Naive thymus-derived CD8-positive, alpha-beta T cell (primary cell): Measurements from ENCODE around the gene SRPX2. TPM values are rescaled to one million over a fixed set of nuclear protein-coding genes. Genes with fewer than 3 reads are reported as not detected.

Experiments
- ATAC-seq, 2 donors: fragments of 150-1000 bp; cut with Tn5 transposase in 1 of 2; sonication (Bioruptor Pico), chemical (Tn5 transposase) in 1 of 2; 1 replicate in 1 of 2; 2 replicates in 1 of 2; pipeline ENCODE4 v1.10.0; 2021; ENCODE audit warnings: mild to moderate bottlenecking in 2 of 2, moderate library complexity in 2 of 2
- POLR2A ChIA-PET: fragments of 350-600 bp; sonication (Branson Sonifier 250); formaldehyde crosslinking; loops from one replicate; lab custom pipeline; 2021; ENCODE audit warnings: antibody characterized with exemption; lab: Charles Lee
- DNase-seq, 10 donors: peaks; one replicate each; pipeline versions ENCODE4 v3.0.0 to v3.0.0-alpha.2; 2020 to 2022
- H3K27ac Mint-ChIP-seq, 10 donors: one replicate each; pipeline ENCODE4 v1.8.0; 2020 to 2022; ENCODE audit warnings: mild to moderate bottlenecking in 10 of 10, mixed read lengths in 10 of 10, moderate library complexity in 4 of 10, inconsistent platforms in 1 of 10
- H3K27me3 Mint-ChIP-seq, 5 donors: one replicate each; pipeline ENCODE4 v1.8.0; 2021 to 2022; ENCODE audit warnings: mixed read lengths in 5 of 5
- H3K36me3 Mint-ChIP-seq, 3 donors: one replicate each; pipeline ENCODE4 v1.8.0; 2020 to 2022; ENCODE audit warnings: mixed read lengths in 3 of 3, mild to moderate bottlenecking in 2 of 3, inconsistent platforms in 1 of 3
- H3K4me1 Mint-ChIP-seq, 4 donors: one replicate each; pipeline ENCODE4 v1.8.0; 2021 to 2022; ENCODE audit warnings: mixed read lengths in 4 of 4
- H3K4me3 Mint-ChIP-seq, 10 donors: one replicate each; pipeline ENCODE4 v1.8.0; 2020 to 2022; ENCODE audit warnings: mild to moderate bottlenecking in 10 of 10, mixed read lengths in 10 of 10, moderate library complexity in 6 of 10, inconsistent platforms in 1 of 10
- H3K9me3 Mint-ChIP-seq, 9 donors: one replicate each; pipeline ENCODE4 v1.8.0; 2020 to 2022; ENCODE audit warnings: mixed read lengths in 9 of 9, mild to moderate bottlenecking in 3 of 9, inconsistent platforms in 1 of 9, moderate library complexity in 1 of 9
- polyA plus RNA-seq, 3 donors: library from polyadenylated mRNA; unstranded; fragments of 300-500 nt; fragmentation: Illumina TruSeq; gene quantifications; one replicate each; pipeline ENCODE4 v1.2.3, GENCODE V29; 2021
- total RNA-seq, 8 experiments: library from RNA in 2 of 8; stranded (reverse) in 2 of 8; gene quantifications; one replicate each; pipeline ENCODE4 v1.2.3 and lab custom pipeline; 2021 to 2026

SRPX2 gene
- total and polyA plus RNA-seq, 5 experiments from 2014 or later, result not detected

DNA sequence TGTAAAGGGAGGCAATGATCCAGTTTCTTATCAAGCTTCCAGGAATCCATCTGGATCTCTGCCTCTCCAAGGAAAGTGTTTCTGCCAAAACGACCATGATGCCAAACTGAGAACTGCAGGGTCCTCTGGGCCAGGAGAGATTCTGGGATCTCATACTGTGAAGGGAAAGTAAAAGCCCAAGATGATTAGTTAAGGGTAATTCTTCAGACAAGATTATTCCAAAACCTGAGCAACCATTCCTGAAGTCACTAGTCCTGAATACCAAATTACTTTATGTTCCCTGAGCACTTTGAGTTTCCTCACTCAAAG, 42.0 kb downstream of the SRPX2 start:
- no peak for DNase-seq
- H3K27me3 Mint-ChIP-seq, result no peaks in the 10 kb centered on the region
- no peak overlapping the region for H3K27ac Mint-ChIP-seq
- no peaks in the 10 kb centered on the region for H3K9me3 Mint-ChIP-seq
- POLR2A ChIA-PET, result no interaction called here
- no peaks in the 10 kb centered on the region for H3K36me3 Mint-ChIP-seq
- no peak overlapping the region for H3K4me3 Mint-ChIP-seq
- peaks cover 2 to 19% (median 10%) of the 10 kb centered on the region in 4 donors for H3K4me1 Mint-ChIP-seq
- ATAC-seq, result no peak

DNA sequence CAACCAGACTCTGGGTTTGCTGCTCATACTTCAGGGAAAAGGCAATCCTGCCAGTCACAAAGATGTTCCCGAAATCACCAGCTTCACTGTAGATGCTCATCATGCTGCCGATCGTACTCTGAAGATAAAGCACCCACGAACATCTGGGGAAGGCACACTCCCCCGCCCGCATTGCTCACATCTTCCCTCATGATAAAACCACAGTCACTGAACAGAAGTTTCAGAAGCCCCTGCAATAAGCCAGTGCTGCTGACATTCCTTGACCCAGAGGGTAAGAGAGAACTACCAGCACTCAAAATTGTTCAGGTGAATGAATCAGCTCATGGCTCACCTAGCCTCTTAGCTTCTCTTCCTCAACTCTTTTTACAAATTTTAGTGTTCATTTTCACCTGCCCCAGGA, 43.1 kb downstream of the SRPX2 start:
- H3K9me3 Mint-ChIP-seq, result no peaks in the 10 kb centered on the region
- H3K36me3 Mint-ChIP-seq, result no peaks in the 10 kb centered on the region
- peak overlapping the region in 3 of 10 donors; percentile 23 to 61 (median 41) for H3K27ac Mint-ChIP-seq
- no peak for ATAC-seq
- POLR2A ChIA-PET, result no interaction called here
- no peak for DNase-seq
- peaks cover 2 to 19% (median 10%) of the 10 kb centered on the region in 4 donors for H3K4me1 Mint-ChIP-seq
- H3K27me3 Mint-ChIP-seq, result peaks cover under 1 to 5% (median 2%) of the 10 kb centered on the region in 5 donors
- H3K4me3 Mint-ChIP-seq, result peak overlapping the region in 1 of 10 donors; percentile 11

DNA sequence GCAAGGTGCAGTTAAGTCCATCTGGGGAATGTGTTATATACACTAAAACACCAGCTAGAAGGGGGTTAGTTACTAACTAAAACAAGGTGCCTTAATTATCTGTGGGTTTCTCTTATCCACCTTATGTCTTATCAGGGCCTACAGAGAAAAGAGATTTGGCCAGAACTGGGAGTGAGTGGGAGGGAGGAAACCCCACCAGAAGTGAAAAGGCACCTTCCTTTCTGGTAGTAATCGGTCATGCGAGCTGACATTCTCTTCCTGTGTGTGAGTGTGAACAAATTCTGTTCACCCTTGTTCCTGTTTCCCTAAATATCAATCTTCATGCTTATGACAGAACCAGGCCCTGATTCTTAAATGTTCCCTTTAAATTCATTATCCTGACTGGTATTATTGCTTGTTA, 43.5 kb downstream of the SRPX2 start:
- no peak for ATAC-seq
- POLR2A ChIA-PET, result no interaction called here
- Mint-ChIP-seq H3K27me3 (peaks cover 1 to 6% (median 4%) of the 10 kb centered on the region in 5 donors), H3K4me1 (peaks cover 2 to 19% (median 10%) of the 10 kb centered on the region in 4 donors), H3K36me3 (no peaks in the 10 kb centered on the region), H3K9me3 (no peaks in the 10 kb centered on the region), H3K27ac (peak overlapping the region in 3 of 10 donors; percentile 0 to 41 (median 23)), H3K4me3 (peak overlapping the region in 2 of 10 donors; percentile 19 to 30)
- no peak for DNase-seq

DNA sequence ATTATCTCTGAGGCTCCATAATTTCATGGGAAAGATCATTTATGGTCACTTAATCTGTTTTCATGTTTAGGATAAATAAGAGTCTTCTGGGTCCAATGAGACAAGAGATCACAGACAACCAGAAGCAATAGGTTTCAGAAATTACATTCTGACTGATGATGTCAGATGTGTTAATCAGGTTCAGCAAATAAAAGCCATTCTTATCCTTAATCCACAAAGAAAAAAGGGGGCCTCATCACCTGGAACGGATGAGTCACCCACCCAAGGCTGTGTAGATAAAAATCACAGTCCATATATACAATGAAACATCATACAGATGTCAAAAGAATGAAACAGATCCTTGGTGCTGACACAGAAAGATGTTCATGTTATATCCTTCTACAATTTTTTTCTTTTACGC, 51.3 kb downstream of the SRPX2 start:
- POLR2A ChIA-PET, result interaction anchor here (0.6 kb wide), 1 partner anchor 157 kb away, joined by 4 read pairs; no protein-coding TSS in a partner anchor
- Mint-ChIP-seq H3K4me3 (no peak overlapping the region), H3K27me3 (peaks cover 12 to 26% (median 14%) of the 10 kb centered on the region in 5 donors), H3K9me3 (no peaks in the 10 kb centered on the region), H3K27ac (no peak overlapping the region), H3K4me1 (no peaks in the 10 kb centered on the region), H3K36me3 (no peaks in the 10 kb centered on the region)
- no peak for DNase-seq
- ATAC-seq, result no peak

DNA sequence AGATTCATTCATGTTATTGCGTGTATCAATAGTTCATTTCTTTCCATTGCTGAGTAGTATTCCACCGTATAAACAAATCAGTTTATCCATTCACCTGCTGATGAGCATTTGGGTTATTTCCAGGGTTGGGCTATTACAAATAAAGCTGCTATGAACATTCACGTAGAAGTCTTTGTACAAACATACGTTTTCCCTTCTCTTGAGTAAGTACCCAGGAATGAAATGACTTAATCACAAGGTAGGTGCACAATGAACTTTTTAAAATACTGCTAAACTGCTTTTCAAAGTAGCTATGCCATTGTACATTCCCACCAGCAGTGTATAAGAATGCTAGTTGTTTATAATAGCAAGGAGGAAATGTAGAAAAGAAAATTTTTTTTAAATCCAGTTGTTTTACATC, 52.0 kb downstream of the SRPX2 start:
- ATAC-seq (no peak), DNase-seq (no peak)
- Mint-ChIP-seq H3K9me3 (no peaks in the 10 kb centered on the region), H3K36me3 (no peaks in the 10 kb centered on the region), H3K27ac (no peak overlapping the region), H3K27me3 (peaks cover 12 to 26% (median 14%) of the 10 kb centered on the region in 5 donors), H3K4me1 (no peaks in the 10 kb centered on the region), H3K4me3 (no peak overlapping the region)
- POLR2A ChIA-PET, result no interaction called here

DNA sequence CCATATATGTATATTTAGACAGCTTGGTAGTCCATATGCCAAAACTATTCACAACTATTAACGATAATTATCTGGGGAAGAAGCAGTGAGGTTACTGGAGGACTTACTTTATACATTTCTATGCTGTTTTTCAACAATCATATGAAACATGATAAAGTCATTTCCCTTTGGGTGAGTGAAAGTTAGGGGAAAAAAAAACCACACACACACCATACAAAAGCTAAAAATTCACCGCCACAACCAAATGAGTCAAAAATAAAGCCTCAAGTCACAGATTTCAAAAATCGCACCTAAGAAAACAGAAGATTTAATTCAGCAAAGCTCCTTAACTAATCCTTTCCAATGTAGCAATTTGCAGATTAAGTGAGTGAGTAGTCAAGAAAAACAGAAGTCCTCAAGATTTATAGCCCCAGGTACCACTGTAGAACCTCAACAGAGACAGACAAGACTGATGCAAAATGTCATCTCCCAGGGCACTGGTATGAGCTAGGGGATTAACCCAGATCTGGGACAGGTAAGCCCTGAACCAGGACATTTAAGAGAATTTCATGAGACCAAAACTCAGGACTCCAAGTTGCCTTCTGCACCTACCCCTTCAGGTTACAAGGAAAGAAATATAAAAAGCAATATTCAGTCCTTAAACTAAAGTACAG, 52.8 kb downstream of the SRPX2 start:
- Mint-ChIP-seq H3K27me3 (peaks cover 11 to 26% (median 15%) of the 10 kb centered on the region in 5 donors), H3K4me3 (no peak overlapping the region), H3K36me3 (no peaks in the 10 kb centered on the region), H3K27ac (no peak overlapping the region), H3K9me3 (no peaks in the 10 kb centered on the region), H3K4me1 (no peaks in the 10 kb centered on the region)
- ATAC-seq, result no peak
- DNase-seq, result no peak
- POLR2A ChIA-PET, result no interaction called here

DNA sequence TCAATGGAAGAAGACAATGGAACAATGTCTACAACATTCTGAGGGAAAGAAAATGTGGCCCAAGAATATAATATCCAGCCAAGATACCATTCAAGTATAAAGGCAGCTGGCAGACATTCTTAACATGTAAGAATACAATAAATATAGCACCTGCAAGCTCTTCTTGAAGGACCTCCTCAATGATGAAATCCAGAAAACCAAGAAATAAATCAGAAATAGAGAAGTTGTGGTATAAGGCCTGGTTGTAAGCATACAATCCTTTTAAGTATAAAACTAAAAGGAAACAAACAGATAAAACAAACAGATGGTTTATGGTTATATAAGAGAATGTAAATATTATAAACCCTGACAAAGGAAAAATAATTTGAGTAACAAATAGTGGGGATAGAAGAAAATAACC, 54.6 kb downstream of the SRPX2 start:
- Mint-ChIP-seq H3K36me3 (no peaks in the 10 kb centered on the region), H3K27me3 (peaks cover 6 to 23% (median 10%) of the 10 kb centered on the region in 5 donors), H3K9me3 (no peaks in the 10 kb centered on the region), H3K4me1 (no peaks in the 10 kb centered on the region), H3K27ac (no peak overlapping the region), H3K4me3 (no peak overlapping the region)
- DNase-seq (no peak), ATAC-seq (no peak)
- POLR2A ChIA-PET, result no interaction called here

DNA sequence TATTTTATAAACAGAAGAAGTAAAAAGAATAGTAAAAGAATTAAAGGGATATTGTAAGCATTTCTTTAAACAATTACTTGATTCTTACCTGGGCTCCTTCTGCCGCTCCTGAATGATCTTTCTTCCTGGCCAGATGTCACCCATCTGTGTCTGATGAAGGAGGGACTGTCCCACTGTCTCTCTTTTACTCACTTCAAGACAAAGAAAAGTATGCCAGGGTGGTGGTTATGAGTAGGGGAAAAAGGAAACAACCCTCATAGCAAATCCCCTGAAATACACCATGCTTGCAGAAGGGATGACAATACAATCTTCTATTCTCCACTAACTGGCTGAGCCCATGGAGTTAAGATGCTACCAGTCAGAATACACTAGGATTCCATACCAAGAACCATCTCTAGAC, 56.8 kb downstream of the SRPX2 start:
- Mint-ChIP-seq H3K36me3 (no peaks in the 10 kb centered on the region), H3K4me1 (no peaks in the 10 kb centered on the region), H3K27ac (no peak overlapping the region), H3K4me3 (no peak overlapping the region), H3K27me3 (peaks cover 3 to 12% (median 7%) of the 10 kb centered on the region in 5 donors), H3K9me3 (no peaks in the 10 kb centered on the region)
- DNase-seq, result no peak
- POLR2A ChIA-PET, result no interaction called here
- ATAC-seq, result no peak

DNA sequence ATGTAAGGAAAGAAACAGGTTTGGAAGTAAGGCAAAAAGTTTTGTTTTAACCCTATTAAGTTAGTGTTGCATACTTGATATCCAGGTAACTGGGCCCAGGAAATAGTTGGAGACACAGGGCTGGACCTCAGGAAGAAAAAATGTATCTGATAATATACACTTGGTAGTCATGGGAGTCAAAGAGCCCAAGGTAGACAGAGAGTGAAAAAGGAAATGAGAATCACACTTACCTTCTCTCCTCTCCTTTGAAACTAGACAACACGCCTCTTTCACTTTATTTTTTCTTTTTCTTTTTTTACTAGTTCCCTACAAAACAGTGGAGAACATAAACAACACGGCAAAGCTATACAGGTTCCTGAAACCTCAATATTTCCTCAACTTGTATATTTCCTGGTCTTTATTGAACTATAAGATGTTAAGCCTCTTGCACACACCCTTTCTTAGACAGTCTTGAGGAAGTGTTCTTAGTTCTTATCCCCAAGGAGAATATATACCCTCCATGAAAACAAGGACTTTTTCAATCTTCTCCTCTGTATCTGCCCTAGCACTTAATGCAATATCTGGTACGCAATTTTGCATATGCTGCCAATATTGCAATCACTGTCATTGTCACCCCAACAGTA, 60.7 kb downstream of the SRPX2 start:
- Mint-ChIP-seq H3K36me3 (no peaks in the 10 kb centered on the region), H3K9me3 (no peaks in the 10 kb centered on the region), H3K4me1 (no peaks in the 10 kb centered on the region), H3K27ac (no peak overlapping the region), H3K4me3 (no peak overlapping the region), H3K27me3 (peaks cover 2 to 23% (median 12%) of the 10 kb centered on the region in 5 donors)
- ATAC-seq, result no peak
- no peak for DNase-seq
- POLR2A ChIA-PET, result no interaction called here

DNA sequence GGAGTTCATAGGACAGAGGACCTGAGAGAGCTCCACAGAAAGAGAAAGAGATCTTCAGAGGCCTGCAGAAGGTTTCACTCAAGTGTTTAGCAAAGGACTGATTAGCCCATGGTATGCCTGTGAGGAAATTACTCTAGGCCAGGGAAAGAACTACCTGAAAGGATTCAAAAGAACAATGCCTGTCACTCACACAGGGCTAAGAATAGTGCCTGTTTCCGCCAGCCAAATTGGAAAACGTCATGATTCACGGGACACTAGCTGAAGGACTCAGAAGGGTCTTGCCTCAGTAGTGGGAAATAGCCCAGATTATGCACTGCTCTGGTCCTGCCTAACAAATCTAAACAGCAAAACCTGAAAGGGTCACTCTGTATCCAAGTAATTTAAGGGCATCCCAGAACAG, 66.8 kb downstream of the SRPX2 start:
- Mint-ChIP-seq H3K36me3 (no peaks in the 10 kb centered on the region), H3K27me3 (peaks cover 0 to 13% (median 3%) of the 10 kb centered on the region in 5 donors), H3K4me3 (no peak overlapping the region), H3K27ac (no peak overlapping the region), H3K9me3 (no peaks in the 10 kb centered on the region), H3K4me1 (no peaks in the 10 kb centered on the region)
- no peak for DNase-seq
- POLR2A ChIA-PET, result no interaction called here
- no peak for ATAC-seq

DNA sequence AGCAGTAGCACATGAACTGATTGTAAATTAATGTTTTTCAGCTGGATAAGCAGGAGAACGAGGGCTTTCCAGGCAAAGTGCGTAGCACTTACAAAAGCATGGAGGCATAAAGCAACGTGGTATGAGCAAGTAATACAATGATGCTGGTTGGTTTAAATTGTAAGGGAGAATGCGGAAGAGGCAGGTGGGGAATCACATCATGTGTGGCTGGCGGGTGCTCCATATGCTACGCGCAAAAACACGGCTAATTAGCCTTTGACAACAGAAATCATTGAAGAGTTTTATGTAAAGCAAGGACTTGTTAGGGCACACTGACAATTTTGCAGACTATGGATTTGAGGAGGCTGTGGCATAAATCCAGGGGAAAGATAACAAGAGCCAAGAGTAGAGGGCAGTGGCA, 73.4 kb downstream of the SRPX2 start:
- H3K4me1 Mint-ChIP-seq, result no peaks in the 10 kb centered on the region
- ATAC-seq (no peak), DNase-seq (no peak)
- H3K9me3 Mint-ChIP-seq, result no peaks in the 10 kb centered on the region
- POLR2A ChIA-PET, result no interaction called here
- no peaks in the 10 kb centered on the region for H3K27me3 Mint-ChIP-seq
- H3K27ac Mint-ChIP-seq, result no peak overlapping the region
- no peaks in the 10 kb centered on the region for H3K36me3 Mint-ChIP-seq
- H3K4me3 Mint-ChIP-seq, result no peak overlapping the region

DNA sequence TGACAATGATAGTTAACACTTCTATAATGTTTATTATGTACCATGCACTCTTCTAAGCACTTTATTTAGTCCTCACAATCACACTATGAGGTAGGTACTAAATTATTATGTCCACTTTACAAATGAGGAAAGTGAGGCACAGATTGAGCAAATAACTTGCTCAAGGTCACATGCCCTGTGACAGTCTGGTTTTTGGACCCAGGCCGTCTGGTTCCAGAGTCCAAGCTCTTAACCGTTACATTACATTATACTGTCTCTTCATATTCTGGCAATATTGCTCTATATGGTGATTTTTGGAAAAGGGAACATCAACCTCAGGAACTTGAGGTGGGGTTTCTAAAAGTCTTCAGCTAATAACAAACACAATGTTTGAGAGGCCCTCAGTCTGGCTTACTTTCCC, 75.1 kb downstream of the SRPX2 start:
- Mint-ChIP-seq H3K27me3 (no peaks in the 10 kb centered on the region), H3K27ac (no peak overlapping the region), H3K4me1 (no peaks in the 10 kb centered on the region), H3K9me3 (no peaks in the 10 kb centered on the region), H3K4me3 (no peak overlapping the region), H3K36me3 (no peaks in the 10 kb centered on the region)
- POLR2A ChIA-PET, result no interaction called here
- DNase-seq (no peak), ATAC-seq (no peak)

DNA sequence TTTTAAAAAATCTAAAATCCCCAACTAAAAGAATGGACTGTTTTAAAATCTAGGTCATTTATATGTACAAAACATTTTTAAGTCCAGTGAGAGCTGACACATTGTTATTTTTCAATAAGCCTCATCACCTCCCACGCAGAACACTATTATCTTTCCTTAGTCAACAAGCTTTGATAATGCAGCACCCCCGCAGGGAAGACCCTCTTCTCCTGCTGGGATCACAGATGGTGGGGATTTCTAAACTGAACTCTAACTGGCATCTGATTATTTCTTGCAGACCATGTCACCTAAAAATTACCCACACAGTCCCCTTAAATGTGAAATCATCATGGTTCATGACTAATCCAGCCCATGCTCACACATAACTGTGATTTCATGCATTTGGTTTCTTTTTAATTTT, 76.3 kb downstream of the SRPX2 start:
- DNase-seq (no peak), ATAC-seq (no peak)
- no peak overlapping the region for H3K27ac Mint-ChIP-seq
- H3K4me1 Mint-ChIP-seq, result no peaks in the 10 kb centered on the region
- no peaks in the 10 kb centered on the region for H3K9me3 Mint-ChIP-seq
- H3K36me3 Mint-ChIP-seq, result no peaks in the 10 kb centered on the region
- H3K27me3 Mint-ChIP-seq, result peaks cover 0 to 3% (median 2%) of the 10 kb centered on the region in 5 donors
- POLR2A ChIA-PET, result no interaction called here
- H3K4me3 Mint-ChIP-seq, result no peak overlapping the region

DNA sequence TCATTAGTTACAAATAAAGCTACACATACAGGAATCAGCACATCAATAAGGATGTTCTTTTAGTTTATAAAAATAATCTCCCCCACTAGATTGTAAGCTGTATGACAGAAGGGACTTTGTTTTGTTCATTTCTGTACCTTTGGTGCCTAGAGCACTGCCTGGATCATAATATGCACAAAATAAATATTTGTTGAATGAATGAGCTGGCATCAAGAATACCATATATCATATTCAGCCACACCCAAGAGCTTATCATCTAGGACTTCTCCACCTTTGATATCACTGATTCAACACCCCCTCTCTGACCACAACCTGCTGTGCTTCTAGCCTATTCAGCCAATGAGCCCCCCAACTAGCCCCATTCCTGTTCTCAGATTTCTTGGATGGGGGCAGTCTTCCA, 77.3 kb downstream of the SRPX2 start:
- H3K4me1 Mint-ChIP-seq, result no peaks in the 10 kb centered on the region
- H3K36me3 Mint-ChIP-seq, result no peaks in the 10 kb centered on the region
- DNase-seq, result no peak
- H3K9me3 Mint-ChIP-seq, result no peaks in the 10 kb centered on the region
- H3K4me3 Mint-ChIP-seq, result no peak overlapping the region
- POLR2A ChIA-PET, result no interaction called here
- ATAC-seq, result no peak
- peaks cover 2 to 5% (median 4%) of the 10 kb centered on the region in 5 donors for H3K27me3 Mint-ChIP-seq
- H3K27ac Mint-ChIP-seq, result no peak overlapping the region
